ENCODE data around the gene IKBKE.

- TF ChIP-seq POLR2A (IDR thresholded peaks at IDR 0.05; ENCODE audit: low read length) (no peak), GATA1 (IDR thresholded peaks at IDR 0.05; ENCODE audit: low read depth, low read length) (no peak)
Observed at GRCh38 chr1:206497774-206498173, 27.5 kb downstream of the IKBKE start.
